HG03280 (cell line): ENCODE data around the gene VMO1.

Experiments
- ATAC-seq: cut with Tn5 transposase; IDR thresholded peaks from one replicate; pipeline ENCODE4 v1.9.1; 2021; ENCODE audit warnings: mild to moderate bottlenecking, moderate library complexity; ENCODE audit not compliant: unreplicated experiment

The VMO1 gene

GRCh38 chr17:4800462-4801196 is 14.5 kb upstream of the VMO1 start:
- no peak for ATAC-seq

GRCh38 chr17:4796552-4796920 is 10.4 kb upstream of the VMO1 start:
- peak; percentile 11 for ATAC-seq

- ATAC-seq = no peak
Observed at GRCh38 chr17:4795168-4795567, 9.0 kb upstream of the VMO1 start.

GRCh38 chr17:4790705-4791088 is 4.5 kb upstream of the VMO1 start:
- no peak for ATAC-seq

- peak; percentile 88 for ATAC-seq
Observed at GRCh38 chr17:4789951-4790704, 4.0 kb upstream of the VMO1 start.

GRCh38 chr17:4789701-4789950 is 3.5 kb upstream of the VMO1 start:
- ATAC-seq = no peak

GRCh38 chr17:4788807-4789700 is 2.9 kb upstream of the VMO1 start, which contains the start of gene GLTPD2:
Gene GLTPD2 (plus strand): TSS chr17:4788964. CDS start chr17:4789012, 48 bp downstream.
- ATAC-seq = no peak

- no peak for ATAC-seq
Observed at GRCh38 chr17:4788159-4788806, 2.1 kb upstream of the VMO1 start.

GRCh38 chr17:4786516-4786915 is 352 bp upstream of the VMO1 start:
- ATAC-seq = no peak

- no peak for ATAC-seq
Observed at GRCh38 chr17:4785311-4786105, 656 bp downstream of the VMO1 start.

GRCh38 chr17:4782652-4783051 is 3.5 kb downstream of the VMO1 start:
- no peak for ATAC-seq

- no peak for ATAC-seq
Observed at GRCh38 chr17:4780325-4780955, 5.7 kb downstream of the VMO1 start.

- ATAC-seq = no peak
Observed at GRCh38 chr17:4777969-4778760, 8.0 kb downstream of the VMO1 start.

- ATAC-seq = no peak
Observed at GRCh38 chr17:4772235-4772613, 13.9 kb downstream of the VMO1 start.

- no peak for ATAC-seq
Observed at GRCh38 chr17:4771519-4772234, 14.5 kb downstream of the VMO1 start, which contains the start of gene TM4SF5. Gene TM4SF5 (plus strand): TSS chr17:4771886. CDS start chr17:4771923, 37 bp downstream.

- ATAC-seq = no peak
Observed at GRCh38 chr17:4769628-4770027, 16.5 kb downstream of the VMO1 start.

- ATAC-seq = no peak
Observed at GRCh38 chr17:4768298-4768697, 17.9 kb downstream of the VMO1 start.

GRCh38 chr17:4766723-4767122 is 19.4 kb downstream of the VMO1 start:
- ATAC-seq = no peak
